Astrocyte (in vitro differentiated cells and primary cell): ENCODE results near the gene TGFB1I1. TPM values are rescaled to one million over a fixed set of nuclear protein-coding genes. Genes with fewer than 3 reads are reported as not detected.

Source experiments
- DNase-seq: peaks from one replicate; pipeline ENCODE4 v3.0.0-alpha.2; 2010; ENCODE audit warnings: low read depth
- FAIRE-seq: peaks from 2 replicates; lab custom pipeline; 2011; peaks lifted over from hg19 to GRCh38; lab: Jason Lieb, UNC
- H2AFZ ChIP-seq: 2 replicates; pipeline ENCODE4 v1.6.0; 2012; ENCODE audit warnings: low read depth, low read length, inconsistent platforms
- H3K27ac ChIP-seq: 2 replicates; pipeline ENCODE4 v1.5.1; 2011; ENCODE audit warnings: low read depth, low read length, inconsistent platforms
- H3K27me3 ChIP-seq: 2 replicates; pipeline ENCODE4 v1.6.0; 2011; ENCODE audit warnings: low read length, inconsistent platforms; ENCODE audit not compliant: insufficient read depth
- H3K36me3 ChIP-seq: 2 replicates; pipeline ENCODE4 v1.5.1; 2011; ENCODE audit warnings: low read length, inconsistent platforms; ENCODE audit not compliant: insufficient read depth
- H3K4me1 ChIP-seq: 2 replicates; pipeline ENCODE4 v1.5.1; 2011; ENCODE audit warnings: low read length, inconsistent platforms; ENCODE audit not compliant: insufficient read depth
- H3K4me2 ChIP-seq: 2 replicates; pipeline ENCODE4 v1.6.0; 2012; ENCODE audit warnings: low read length, inconsistent platforms
- H3K4me3 ChIP-seq: 2 replicates; pipeline ENCODE4 v1.5.1; 2011; ENCODE audit warnings: low read depth, mild to moderate bottlenecking, low read length, inconsistent platforms; ENCODE audit not compliant: insufficient read depth
- H3K79me2 ChIP-seq: 2 replicates; pipeline ENCODE4 v1.6.0; 2012; ENCODE audit warnings: mild to moderate bottlenecking, low read length, inconsistent platforms; ENCODE audit not compliant: insufficient read depth
- H3K9ac ChIP-seq: 2 replicates; pipeline ENCODE4 v1.6.0; 2012; ENCODE audit warnings: mild to moderate bottlenecking, low read length, inconsistent platforms
- H3K9me3 ChIP-seq: 2 replicates; pipeline ENCODE4 v1.5.1; 2012; ENCODE audit warnings: low read depth, mild to moderate bottlenecking, low read length, inconsistent platforms; ENCODE audit not compliant: insufficient read depth
- H4K20me1 ChIP-seq: 2 replicates; pipeline ENCODE4 v1.6.0; 2012; ENCODE audit warnings: low read length, inconsistent platforms; ENCODE audit not compliant: insufficient read depth
- H3K27ac Mint-ChIP-seq: one replicate; pipeline ENCODE4 v1.8.0; 2021; ENCODE audit warnings: mild to moderate bottlenecking, mixed read lengths; ENCODE audit not compliant: unreplicated experiment
- H3K27me3 Mint-ChIP-seq: one replicate; pipeline ENCODE4 v1.8.0; 2021; ENCODE audit warnings: low read depth, mixed read lengths; ENCODE audit not compliant: unreplicated experiment
- H3K36me3 Mint-ChIP-seq: one replicate; pipeline ENCODE4 v1.8.0; 2021; ENCODE audit warnings: low read depth, mixed read lengths; ENCODE audit not compliant: unreplicated experiment
- H3K4me1 Mint-ChIP-seq: one replicate; pipeline ENCODE4 v1.8.0; 2021; ENCODE audit warnings: low read depth, mixed read lengths; ENCODE audit not compliant: unreplicated experiment
- H3K4me3 Mint-ChIP-seq: one replicate; pipeline ENCODE4 v1.8.0; 2021; ENCODE audit warnings: mild to moderate bottlenecking, moderate library complexity, mixed read lengths; ENCODE audit not compliant: unreplicated experiment
- H3K9me3 Mint-ChIP-seq: one replicate; pipeline ENCODE4 v1.8.0; 2021; ENCODE audit warnings: mild to moderate bottlenecking, mixed read lengths; ENCODE audit not compliant: unreplicated experiment
- EZH2 ChIP-seq: IDR thresholded peaks from 2 replicates; pipeline ENCODE4 v1.6.1; 2012; ENCODE audit warnings: mild to moderate bottlenecking, low read length, inconsistent platforms; ENCODE audit not compliant: insufficient read depth
- total RNA-seq: library from RNA; stranded (reverse); gene quantifications from 2 replicates; pipeline ENCODE4 v1.2.1, GENCODE V29; 2021
- TF ChIP-seq, protein P1 (sequence below): IDR thresholded peaks from 2 replicates; pipeline ENCODE4 v1.5.1; 2011; ENCODE audit warnings: low read depth, mild to moderate bottlenecking, inconsistent platforms, low read length, moderate library complexity; ENCODE audit not compliant: insufficient read depth

The TGFB1I1 gene
- total RNA-seq, 1 donor from 2014 or later: 124 TPM

GRCh38 chr16:31465788-31466370 lies 6.1 kb upstream of the TGFB1I1 start:
- H3K79me2 ChIP-seq: peaks cover 12% of the 10 kb centered on the region

DNA sequence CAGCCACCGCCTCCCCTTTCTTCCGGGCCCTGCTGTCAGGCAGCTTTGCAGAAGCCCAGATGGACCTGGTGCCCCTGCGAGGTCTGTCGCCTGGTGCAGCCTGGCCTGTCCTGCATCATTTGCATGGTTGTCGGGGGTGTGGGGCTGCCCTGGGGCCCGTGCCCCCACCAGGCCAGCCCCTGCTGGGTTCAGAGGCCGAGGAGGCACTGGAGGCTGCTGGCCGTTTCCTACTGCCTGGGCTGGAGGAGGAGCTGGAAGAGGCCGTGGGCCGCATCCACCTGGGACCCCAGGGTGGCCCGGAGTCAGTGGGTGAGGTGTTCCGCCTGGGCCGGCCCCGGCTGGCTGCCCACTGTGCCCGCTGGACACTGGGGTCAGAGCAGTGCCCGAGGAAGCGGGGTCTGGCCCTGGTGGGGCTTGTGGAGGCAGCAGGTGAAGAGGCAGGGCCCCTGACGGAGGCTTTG lies 5.5 kb upstream of the TGFB1I1 start:
- H3K27ac Mint-ChIP-seq: no peak overlapping the region
- peaks cover 6% of the 10 kb centered on the region for H3K4me1 Mint-ChIP-seq
- DNase-seq (no peak), FAIRE-seq (no peak)
- no peak overlapping the region for H3K4me2 ChIP-seq
- H3K4me1 ChIP-seq: peaks cover 12% of the 10 kb centered on the region
- H3K27me3 ChIP-seq: no peaks in the 10 kb centered on the region
- H3K9me3 Mint-ChIP-seq: peaks cover 3% of the 10 kb centered on the region
- no peak overlapping the region for H3K27ac ChIP-seq
- peaks cover 10% of the 10 kb centered on the region for H3K36me3 Mint-ChIP-seq
- TF ChIP-seq EZH2: no peak
- TF ChIP-seq, protein P1, sequence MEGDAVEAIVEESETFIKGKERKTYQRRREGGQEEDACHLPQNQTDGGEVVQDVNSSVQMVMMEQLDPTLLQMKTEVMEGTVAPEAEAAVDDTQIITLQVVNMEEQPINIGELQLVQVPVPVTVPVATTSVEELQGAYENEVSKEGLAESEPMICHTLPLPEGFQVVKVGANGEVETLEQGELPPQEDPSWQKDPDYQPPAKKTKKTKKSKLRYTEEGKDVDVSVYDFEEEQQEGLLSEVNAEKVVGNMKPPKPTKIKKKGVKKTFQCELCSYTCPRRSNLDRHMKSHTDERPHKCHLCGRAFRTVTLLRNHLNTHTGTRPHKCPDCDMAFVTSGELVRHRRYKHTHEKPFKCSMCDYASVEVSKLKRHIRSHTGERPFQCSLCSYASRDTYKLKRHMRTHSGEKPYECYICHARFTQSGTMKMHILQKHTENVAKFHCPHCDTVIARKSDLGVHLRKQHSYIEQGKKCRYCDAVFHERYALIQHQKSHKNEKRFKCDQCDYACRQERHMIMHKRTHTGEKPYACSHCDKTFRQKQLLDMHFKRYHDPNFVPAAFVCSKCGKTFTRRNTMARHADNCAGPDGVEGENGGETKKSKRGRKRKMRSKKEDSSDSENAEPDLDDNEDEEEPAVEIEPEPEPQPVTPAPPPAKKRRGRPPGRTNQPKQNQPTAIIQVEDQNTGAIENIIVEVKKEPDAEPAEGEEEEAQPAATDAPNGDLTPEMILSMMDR: no peak
- H3K4me3 Mint-ChIP-seq: no peak overlapping the region
- peaks cover 4% of the 10 kb centered on the region for H3K36me3 ChIP-seq
- no peaks in the 10 kb centered on the region for H4K20me1 ChIP-seq
- H3K9ac ChIP-seq: no peak overlapping the region
- H3K4me3 ChIP-seq: no peak overlapping the region
- H2AFZ ChIP-seq: no peak overlapping the region
- H3K9me3 ChIP-seq: no peaks in the 10 kb centered on the region
- H3K27me3 Mint-ChIP-seq: no peaks in the 10 kb centered on the region
- peaks cover 13% of the 10 kb centered on the region for H3K79me2 ChIP-seq

More at GRCh38 chr16:31465788-31466370, 6.1 kb upstream of the TGFB1I1 start:
- DNase-seq: no peak
- H3K27ac Mint-ChIP-seq: peak overlapping the region; percentile 41
- H2AFZ ChIP-seq: no peak overlapping the region
- H3K4me2 ChIP-seq: no peak overlapping the region
- H4K20me1 ChIP-seq: no peaks in the 10 kb centered on the region
- H3K4me3 ChIP-seq: no peak overlapping the region
- H3K4me1 Mint-ChIP-seq: peaks cover 4% of the 10 kb centered on the region
- peaks cover 4% of the 10 kb centered on the region for H3K36me3 ChIP-seq
- H3K9ac ChIP-seq: no peak overlapping the region
- H3K4me1 ChIP-seq: peaks cover 7% of the 10 kb centered on the region
- TF ChIP-seq, protein P1: no peak
- TF ChIP-seq EZH2: no peak
- H3K36me3 Mint-ChIP-seq: peaks cover 10% of the 10 kb centered on the region
- H3K27me3 ChIP-seq: no peaks in the 10 kb centered on the region
- peaks cover 3% of the 10 kb centered on the region for H3K9me3 Mint-ChIP-seq
- H3K27ac ChIP-seq: no peak overlapping the region
- FAIRE-seq: no peak
- H3K9me3 ChIP-seq: no peaks in the 10 kb centered on the region
- peak overlapping the region; percentile 58 for H3K4me3 Mint-ChIP-seq
- H3K27me3 Mint-ChIP-seq: no peaks in the 10 kb centered on the region

DNA sequence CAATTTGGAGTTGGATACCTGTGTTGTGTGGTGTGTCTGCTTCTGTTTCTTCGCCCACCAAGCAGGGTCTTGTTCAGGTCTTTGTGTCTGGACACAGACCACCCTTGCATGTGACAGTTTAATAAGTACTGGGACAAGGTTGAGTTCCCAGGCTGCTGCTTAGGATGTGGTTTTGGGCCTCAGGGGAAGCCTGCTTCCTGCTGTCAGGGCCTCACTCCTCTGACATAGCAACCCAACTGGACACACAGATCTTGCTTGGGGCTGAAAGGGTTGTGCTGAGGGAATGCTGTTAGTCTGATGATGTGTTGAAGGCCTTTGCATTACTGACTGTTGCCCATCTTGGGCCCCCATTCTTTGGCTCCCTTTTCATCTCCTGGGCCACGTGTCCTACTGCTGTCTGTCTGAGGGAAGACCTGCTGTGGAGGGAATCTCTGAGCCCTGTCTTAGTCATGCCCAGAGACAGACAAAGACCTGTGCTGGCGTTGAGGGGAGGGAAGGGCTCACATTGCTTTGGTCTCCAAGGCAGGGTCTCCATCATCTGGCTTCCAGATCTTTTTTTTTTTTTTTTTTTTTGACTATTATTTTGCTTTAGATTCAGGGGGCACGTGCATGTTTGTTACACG lies 4.7 kb upstream of the TGFB1I1 start:
- H3K36me3 Mint-ChIP-seq: peaks cover 10% of the 10 kb centered on the region
- Histone ChIP-seq H3K4me2 (no peak overlapping the region), H2AFZ (no peak overlapping the region), H3K4me1 (peaks cover 15% of the 10 kb centered on the region), H3K9me3 (no peaks in the 10 kb centered on the region), H3K79me2 (peaks cover 16% of the 10 kb centered on the region), H4K20me1 (no peaks in the 10 kb centered on the region), H3K27me3 (no peaks in the 10 kb centered on the region), H3K27ac (no peak overlapping the region), H3K4me3 (no peak overlapping the region), H3K36me3 (peaks cover 4% of the 10 kb centered on the region), H3K9ac (no peak overlapping the region)
- TF ChIP-seq EZH2: no peak
- TF ChIP-seq, protein P1: no peak
- H3K27ac Mint-ChIP-seq: peak overlapping the region; percentile 58
- H3K4me1 Mint-ChIP-seq: peaks cover 6% of the 10 kb centered on the region
- no peaks in the 10 kb centered on the region for H3K27me3 Mint-ChIP-seq
- H3K9me3 Mint-ChIP-seq: peaks cover 3% of the 10 kb centered on the region
- no peak overlapping the region for H3K4me3 Mint-ChIP-seq
- DNase-seq: no peak
- no peak for FAIRE-seq
